HG02623 (cell line): ENCODE results near the gene LRP1B.
"Not testable (repeated sequence)": the region's sequence is repeated elsewhere in the genome, so short reads cannot be mapped to it uniquely, and the experiment has no call there.

Experiments used
- ATAC-seq: cut with Tn5 transposase; IDR thresholded peaks from one replicate; pipeline ENCODE4 v1.9.1; 2021; ENCODE audit warnings: moderate library complexity; ENCODE audit not compliant: unreplicated experiment

LRP1B gene

DNA sequence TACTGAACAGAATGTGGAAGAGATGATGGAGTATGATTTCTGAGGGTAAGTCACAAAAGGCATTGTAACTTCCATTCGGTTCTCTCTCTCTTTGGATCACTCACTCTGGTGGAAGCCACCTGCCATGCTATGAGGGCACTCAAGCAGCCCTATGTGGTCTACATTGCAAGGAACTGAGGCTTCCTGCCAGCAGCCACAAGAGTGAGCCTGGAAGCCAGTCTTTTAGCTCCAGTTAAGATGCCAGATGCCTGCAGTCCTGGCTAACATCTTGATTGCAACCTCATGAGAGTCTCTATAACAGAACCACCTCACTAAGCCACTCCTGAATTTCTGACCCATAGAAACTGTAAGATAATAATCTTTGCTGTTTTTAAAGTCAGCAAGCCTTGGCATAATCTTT lies 935.7 kb downstream of the LRP1B start:
- no peak for ATAC-seq

DNA sequence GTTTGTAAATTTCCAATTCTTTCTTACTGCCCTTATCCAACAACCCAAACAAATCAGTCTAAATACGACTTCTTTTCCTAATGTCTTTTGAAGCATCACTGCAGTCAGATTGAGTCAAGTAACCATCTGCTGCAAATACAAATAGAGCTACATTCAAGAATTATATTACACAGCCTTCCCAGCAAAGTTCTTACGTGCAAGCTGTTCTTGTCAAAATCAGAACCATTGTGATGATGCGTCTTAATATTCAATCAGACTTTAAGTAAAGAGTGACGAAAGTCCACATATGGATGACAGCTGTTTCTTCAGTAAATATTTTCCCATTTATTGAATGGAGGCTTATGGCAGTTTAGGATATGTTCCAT lies 943.8 kb downstream of the LRP1B start:
- no peak for ATAC-seq

GRCh38 chr2:141186413-141187074 lies 944.3 kb downstream of the LRP1B start:
- ATAC-seq = no peak

- no peak for ATAC-seq
Measured at GRCh38 chr2:141182246-141182645, 948.6 kb downstream of the LRP1B start.

- not testable (repeated sequence) for ATAC-seq
Measured at GRCh38 chr2:141169117-141169516, 961.7 kb downstream of the LRP1B start.

DNA sequence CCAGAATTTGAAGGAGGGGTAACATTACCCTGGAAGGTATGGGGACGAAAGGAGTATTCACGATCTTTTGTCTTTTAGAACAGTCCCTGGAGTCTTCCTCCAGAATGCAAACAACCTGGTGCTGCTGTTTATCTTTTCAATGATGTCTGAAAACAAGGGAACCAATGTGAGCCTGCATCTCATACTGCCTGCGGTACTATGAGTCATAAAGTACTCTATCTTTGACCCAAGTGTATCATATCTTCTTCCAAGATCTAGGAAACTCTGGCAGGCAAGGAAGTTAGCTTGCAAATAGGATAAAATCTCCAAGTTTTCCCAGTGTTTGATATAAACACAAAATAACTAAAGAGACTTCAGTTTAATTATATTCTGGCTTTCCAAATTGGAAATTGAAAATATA lies 968.5 kb downstream of the LRP1B start:
- no peak for ATAC-seq

- no peak for ATAC-seq
Measured at GRCh38 chr2:141151611-141152286, 979.1 kb downstream of the LRP1B start.

DNA sequence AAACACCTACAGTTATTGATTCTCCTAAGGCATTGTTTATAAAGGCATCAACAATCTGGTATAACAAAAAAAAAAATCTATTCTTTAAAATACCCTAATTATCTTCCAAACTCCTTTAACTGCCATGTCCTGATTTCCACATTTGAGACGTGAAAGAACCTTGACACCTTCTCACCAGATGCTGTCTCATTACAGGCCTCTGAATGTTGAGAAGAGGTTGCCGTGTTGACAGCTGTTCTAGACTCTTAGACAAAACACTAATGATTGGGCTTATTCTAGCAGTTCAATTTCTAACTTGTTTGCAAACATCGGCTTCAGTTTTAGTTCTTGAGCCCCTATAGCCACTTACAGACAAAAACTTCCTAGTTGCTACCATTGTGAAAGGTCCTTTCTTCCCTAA lies 988.8 kb downstream of the LRP1B start:
- no peak for ATAC-seq

DNA sequence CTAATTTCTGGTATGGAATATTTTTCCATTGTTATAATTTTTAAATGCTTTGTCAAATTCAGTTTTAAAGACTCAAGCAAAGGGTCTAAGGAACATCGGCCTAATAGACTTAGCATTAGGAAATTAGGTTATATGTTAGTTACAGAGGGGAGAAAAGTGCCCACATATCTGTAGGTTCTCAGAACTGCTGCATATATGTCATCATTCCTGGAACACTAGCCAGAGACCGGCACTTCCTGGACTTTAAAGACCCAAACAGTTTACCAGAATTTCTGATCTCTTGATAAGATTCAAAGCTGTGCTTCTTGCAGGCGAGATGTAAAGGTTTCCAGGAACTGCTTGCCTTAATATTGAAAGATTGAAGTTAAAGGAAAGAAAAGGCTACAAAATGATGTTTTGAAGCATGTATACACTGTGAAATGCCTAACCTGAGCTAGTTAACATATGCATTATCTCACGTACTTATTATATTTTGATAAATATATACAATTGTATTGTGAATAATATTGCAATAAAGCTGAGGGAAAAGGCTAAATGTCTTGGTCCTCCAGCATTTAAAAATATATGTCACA lies 993.6 kb downstream of the LRP1B start:
- ATAC-seq = no peak

- no peak for ATAC-seq
Measured at GRCh38 chr2:141133883-141134282, 996.9 kb downstream of the LRP1B start.

GRCh38 chr2:141125432-141125831 lies 1005.4 kb downstream of the LRP1B start:
- no peak for ATAC-seq

DNA sequence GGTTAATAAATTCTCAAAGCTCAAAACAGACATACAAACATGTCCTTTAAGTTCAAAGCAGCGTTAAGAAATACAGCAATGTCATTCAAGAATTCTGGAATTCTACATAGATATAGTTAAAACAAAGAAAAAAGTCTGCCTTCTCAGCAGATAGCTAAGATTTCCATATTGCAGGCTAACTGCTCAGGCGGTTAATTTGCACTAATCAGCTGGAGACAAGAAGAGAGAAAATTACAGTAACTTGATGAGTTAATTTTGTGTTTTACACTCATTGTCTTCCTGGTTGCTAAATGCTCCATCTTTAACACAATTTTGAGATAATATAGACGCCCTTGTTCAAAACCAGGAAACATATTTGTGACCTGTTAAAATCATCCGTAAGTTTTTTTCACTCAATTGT lies 1012.0 kb downstream of the LRP1B start:
- ATAC-seq = no peak

DNA sequence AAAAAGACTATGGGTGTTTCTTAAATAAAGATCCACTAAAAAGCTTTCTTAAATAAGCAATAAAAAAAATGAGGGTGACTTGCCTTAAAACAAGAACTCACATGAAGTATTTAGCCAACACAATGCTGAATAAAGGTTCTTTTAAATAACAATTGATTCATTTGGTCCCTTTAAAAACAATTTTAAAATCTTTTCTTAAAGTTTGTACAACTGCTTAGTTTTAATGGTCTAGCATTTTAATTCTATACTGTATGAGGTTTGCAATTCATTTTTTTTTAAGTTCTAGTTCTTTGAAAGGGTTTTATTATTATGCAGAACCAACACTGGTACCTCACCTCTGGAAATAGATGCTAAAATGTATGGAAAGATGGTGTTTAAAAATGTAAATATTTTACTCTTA lies 1017.5 kb downstream of the LRP1B start:
- ATAC-seq = no peak

- ATAC-seq = no peak
Measured at GRCh38 chr2:141109633-141110032, 1021.2 kb downstream of the LRP1B start.

GRCh38 chr2:141105763-141106162 lies 1025.1 kb downstream of the LRP1B start:
- ATAC-seq = no peak

- ATAC-seq = no peak
Measured at GRCh38 chr2:141103216-141103615, 1027.6 kb downstream of the LRP1B start.

DNA sequence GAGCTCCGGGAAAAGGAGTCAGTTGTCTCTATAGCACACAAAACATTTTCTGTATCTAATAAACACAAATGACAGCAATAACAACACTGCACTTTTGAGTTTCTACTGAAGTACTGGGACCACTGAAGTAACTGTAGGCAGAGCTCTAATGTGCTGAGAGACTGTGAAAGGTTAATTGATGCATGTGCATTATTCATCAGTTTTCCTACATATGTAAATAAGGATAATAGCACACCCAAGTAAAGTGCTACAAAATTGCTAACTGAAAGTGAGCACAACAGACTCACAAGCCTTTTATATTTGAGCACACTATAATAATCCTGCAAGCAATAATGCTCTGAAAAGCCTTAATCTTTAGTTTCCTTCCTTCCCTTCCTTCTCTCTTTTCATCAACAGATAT lies 1051.6 kb downstream of the LRP1B start:
- no peak for ATAC-seq

GRCh38 chr2:141075753-141076152 lies 1055.1 kb downstream of the LRP1B start:
- ATAC-seq = no peak

DNA sequence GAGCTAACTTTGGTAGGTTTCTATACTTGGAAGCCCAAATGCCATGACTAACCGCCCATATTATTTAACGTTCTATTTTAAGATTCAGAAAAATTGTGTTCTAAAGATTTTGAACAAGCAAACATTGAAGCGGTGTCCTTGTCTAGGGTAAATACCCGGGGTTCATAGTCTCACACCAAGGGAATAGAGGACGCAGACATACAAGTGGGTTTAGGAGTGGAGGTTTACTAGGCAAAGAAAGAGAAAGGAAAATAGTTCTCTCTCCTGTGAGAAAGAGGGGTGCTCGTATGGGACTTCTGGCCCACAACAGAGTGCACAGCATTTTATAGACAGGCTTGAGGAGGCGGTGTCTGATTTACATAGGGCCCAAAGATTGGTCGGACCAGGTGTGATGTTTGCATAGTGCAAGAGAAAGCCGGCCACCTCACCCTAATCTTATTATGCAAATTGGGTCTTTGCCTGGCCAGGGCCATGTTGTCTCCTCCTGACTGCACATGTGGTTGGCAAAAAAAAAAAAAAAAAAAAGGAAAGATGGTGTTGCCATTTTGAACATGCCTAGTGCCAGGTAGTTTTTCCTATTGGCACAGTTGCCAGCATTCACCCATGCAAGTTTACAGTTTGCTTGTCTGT lies 1062.6 kb downstream of the LRP1B start:
- ATAC-seq = no peak

GRCh38 chr2:141065042-141065441 lies 1065.8 kb downstream of the LRP1B start:
- no peak for ATAC-seq

DNA sequence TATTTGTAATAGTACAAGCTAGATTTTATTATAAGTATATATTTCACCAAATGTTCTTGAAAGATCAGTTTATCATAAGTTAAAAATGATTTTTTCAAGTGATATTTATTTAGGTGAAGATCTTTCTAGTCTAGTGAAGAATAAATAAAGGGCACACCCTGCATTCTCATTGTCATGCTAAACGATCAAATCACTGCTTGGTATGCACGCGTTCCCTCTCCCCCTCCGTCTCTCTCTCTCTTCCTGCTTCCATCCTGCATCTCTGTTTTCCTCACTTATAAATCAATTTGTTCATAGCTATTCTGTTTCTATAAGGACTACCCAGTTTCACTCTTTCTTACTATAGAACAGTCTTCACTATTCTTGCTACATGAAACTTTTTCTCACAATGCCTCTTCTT lies 1067.4 kb downstream of the LRP1B start:
- ATAC-seq = no peak

DNA sequence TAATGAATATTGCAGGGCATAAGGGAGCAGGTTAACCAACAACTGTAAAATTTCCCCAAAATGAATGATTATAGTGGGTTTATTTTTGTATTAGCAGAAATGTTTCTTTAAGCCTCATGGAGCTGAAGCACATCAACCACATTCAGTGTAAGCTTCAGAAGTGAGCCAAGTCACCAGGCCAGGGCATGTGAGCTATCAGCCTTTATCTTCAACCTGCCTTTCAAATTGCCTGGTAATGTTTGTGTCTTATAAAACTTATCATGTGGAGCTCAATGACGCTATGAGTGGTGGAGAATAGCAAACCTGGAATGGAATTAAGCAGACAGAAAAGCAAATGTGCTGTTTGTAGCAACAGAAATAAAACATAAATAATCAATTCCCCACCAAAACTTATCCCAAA lies 1068.4 kb downstream of the LRP1B start:
- ATAC-seq = no peak
